C4-2B (cell line): ENCODE measurements around the gene LRRC4C.

Source experiments
- H3K27ac ChIP-seq: fragments of 450-650 bp; 2 replicates; pipeline ENCODE4 v1.5.1; 2017
- ZFX ChIP-seq: fragments of 450-650 bp; IDR thresholded peaks from 2 replicates; pipeline ENCODE4 v1.6.1; 2017
- TF ChIP-seq, protein P1 (sequence below): fragments of 450-650 bp; conservative IDR thresholded peaks from 2 replicates; pipeline ENCODE4 v1.5.1; 2017; ENCODE audit warnings: mild to moderate bottlenecking

The LRRC4C gene

DNA sequence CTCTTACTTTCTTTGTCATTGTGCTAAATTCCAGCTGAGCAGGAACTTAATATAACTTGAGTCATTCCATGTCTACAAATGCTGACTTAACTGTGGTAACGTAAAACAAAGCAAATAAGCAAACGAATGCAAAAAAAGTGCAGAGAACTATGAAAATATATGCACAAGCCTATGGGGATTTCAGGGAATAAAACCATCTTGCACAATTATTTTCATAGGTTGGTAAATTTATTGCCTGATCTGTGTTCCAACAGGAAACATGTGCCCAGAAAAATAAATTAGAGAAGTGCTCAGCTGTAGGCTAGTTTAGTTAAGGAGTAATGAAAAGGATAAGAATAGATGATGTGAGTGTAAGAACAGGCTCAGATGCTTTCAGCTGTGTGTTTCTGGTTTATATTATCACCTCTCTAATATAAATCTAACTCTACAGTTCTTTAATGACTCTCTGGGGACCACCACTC lies 1169.3 kb downstream of the LRRC4C start:
- no peak overlapping the region for H3K27ac ChIP-seq

DNA sequence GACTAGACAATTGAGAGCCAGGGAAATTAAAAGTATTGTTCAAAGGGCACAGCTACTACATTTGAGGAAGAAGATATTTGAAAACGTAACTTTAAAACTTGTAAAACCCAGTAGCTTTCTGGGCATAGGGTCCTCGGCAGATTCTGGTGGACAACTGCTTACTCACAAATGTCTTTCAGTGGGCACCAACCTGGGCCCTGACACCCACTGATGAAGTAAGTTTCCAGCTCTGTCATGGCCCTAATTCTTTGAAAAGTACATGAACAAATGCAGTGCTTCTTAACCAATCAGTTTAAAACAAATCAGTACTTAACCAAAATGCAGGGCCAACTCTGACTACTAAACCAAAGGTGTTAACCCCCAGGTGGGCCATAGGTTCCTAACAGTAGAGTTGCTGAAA lies 1170.1 kb downstream of the LRRC4C start:
- TF ChIP-seq, protein P1, sequence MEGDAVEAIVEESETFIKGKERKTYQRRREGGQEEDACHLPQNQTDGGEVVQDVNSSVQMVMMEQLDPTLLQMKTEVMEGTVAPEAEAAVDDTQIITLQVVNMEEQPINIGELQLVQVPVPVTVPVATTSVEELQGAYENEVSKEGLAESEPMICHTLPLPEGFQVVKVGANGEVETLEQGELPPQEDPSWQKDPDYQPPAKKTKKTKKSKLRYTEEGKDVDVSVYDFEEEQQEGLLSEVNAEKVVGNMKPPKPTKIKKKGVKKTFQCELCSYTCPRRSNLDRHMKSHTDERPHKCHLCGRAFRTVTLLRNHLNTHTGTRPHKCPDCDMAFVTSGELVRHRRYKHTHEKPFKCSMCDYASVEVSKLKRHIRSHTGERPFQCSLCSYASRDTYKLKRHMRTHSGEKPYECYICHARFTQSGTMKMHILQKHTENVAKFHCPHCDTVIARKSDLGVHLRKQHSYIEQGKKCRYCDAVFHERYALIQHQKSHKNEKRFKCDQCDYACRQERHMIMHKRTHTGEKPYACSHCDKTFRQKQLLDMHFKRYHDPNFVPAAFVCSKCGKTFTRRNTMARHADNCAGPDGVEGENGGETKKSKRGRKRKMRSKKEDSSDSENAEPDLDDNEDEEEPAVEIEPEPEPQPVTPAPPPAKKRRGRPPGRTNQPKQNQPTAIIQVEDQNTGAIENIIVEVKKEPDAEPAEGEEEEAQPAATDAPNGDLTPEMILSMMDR = no peak
- no peak for TF ChIP-seq ZFX
- H3K27ac ChIP-seq = no peak overlapping the region

More for the DNA sequence above, 1169.3 kb downstream of the LRRC4C start:
- TF ChIP-seq, protein P1 = no peak
- no peak for TF ChIP-seq ZFX

DNA sequence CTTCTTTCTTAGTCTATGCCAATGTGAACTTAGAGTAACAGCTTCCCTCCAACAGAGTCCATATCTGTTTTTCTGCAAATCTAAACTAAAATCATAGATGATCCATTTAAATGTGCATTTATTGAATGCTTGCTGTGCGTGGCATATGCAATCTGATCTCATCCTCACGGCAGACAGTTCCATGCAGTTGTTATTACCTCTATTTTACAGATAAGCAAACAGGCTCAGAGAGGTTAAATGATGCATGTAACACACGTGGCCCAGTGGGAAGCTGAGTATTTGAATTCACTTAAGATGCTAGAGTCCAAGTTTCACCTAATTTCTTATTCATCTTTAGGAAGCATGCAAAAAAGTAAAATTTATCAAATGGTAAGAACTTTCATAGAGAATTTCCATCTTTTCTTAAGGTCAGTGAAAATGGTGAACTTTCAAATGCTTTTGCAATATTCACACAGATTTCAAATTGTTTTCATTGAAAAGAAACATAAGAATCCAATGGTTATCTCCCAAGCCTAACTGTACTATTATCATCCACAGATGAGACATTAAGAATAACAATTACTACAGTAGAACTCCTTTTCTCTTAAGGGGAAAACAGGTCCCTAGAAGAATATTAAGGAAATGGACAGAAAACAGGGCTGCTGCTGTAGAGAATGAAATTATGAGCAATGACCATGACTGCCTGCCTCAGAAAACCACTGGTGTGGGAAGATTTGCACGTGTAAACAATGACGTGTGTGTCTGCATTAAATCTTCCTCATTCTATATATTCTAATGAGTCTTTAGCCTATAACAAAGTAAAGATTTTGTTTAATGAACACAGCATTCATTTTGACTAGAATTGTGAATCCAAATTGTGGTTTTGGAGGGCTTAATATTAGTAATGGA lies 1171.3 kb downstream of the LRRC4C start:
- TF ChIP-seq, protein P1 = no peak
- no peak for TF ChIP-seq ZFX
- no peak overlapping the region for H3K27ac ChIP-seq

DNA sequence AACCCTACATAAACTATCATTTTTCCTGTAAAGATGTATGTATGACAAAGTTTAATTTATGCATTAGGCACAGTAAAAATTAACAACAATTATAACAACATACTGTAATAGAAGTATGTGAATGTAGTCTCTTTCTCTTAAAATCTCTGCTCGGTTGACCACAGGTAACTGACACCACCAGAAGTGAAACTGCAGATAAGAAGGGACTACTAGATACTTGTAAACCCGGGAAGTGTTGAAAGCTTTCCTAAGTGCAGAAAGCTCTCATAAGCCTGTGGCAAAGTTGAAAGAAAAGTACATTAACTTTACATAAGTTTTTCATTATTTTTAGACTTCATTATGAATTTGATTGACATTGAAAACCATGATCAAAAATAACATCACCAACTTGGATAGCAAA lies 1173.3 kb downstream of the LRRC4C start:
- TF ChIP-seq, protein P1 = no peak
- TF ChIP-seq ZFX = no peak
- no peak overlapping the region for H3K27ac ChIP-seq

DNA sequence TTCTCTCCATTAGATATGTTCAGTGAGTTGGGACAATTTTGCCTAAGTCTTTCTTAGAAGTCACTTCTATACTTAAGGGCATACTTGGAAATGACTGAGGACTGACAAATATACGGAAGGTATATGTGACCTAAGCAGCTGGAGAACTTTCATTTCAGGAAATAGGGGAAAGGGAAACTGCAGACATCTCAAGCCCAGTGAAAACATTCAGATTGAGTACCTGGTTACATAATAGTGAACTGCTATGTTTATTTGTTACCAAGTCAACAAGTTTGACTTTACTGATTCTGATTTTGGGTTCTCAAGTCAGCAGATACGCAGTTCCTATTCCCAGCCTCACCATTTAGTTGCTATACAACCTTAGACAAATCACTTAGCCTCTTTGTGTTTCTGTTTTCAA lies 1173.9 kb downstream of the LRRC4C start:
- H3K27ac ChIP-seq = no peak overlapping the region
- no peak for TF ChIP-seq ZFX
- TF ChIP-seq, protein P1 = no peak

DNA sequence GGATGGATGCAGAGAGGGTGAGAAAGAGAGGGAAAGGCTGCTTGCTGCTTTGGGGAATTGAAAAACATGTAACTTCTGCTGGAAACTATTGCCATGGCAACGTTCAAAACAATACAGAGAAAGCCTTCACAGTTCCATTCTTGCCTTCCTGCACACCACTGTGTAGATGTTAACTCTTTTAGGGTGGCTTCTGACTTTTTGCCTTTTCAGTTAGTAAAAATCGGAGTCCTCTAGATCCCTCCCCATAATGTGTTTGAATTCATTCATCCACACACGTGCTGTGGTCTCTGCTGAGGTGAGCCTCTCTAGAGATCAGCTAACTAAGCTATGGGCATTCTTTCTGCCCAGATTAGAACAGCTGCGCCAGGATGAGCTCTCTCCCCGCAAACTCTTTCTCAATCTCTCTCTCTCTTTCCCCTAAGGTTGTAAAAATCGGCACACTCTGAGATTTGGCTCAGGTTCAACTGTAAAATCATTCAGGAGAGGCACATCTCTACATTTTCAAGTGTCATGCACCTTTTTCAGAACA lies 1178.3 kb downstream of the LRRC4C start:
- no peak overlapping the region for H3K27ac ChIP-seq
- TF ChIP-seq, protein P1 = no peak
- TF ChIP-seq ZFX = no peak
